Hepatocyte (in vitro differentiated cells): ENCODE results near the gene HIP1. TPM values are rescaled to one million over a fixed set of nuclear protein-coding genes. Genes with fewer than 3 reads are reported as not detected.

Experiments used
- DNase-seq: peaks from one replicate; pipeline ENCODE4 v3.0.0-alpha.2; 2016; ENCODE audit warnings: low spot score
- H2AFZ ChIP-seq: fragments of 200-600 bp; sonication (generic); 2 replicates; pipeline ENCODE4 v1.6.0; 2016; ENCODE audit warnings: antibody characterized with exemption, mild to moderate bottlenecking
- H3K27ac ChIP-seq: fragments of 200-600 bp; sonication (generic); 2 replicates; pipeline ENCODE4 v1.5.1; 2016; ENCODE audit warnings: mild to moderate bottlenecking
- H3K27me3 ChIP-seq: fragments of 200-600 bp; sonication (generic); 2 replicates; pipeline ENCODE4 v1.6.1; 2016
- H3K36me3 ChIP-seq: fragments of 200-600 bp; sonication (generic); replicated peaks from 2 replicates; pipeline ENCODE4 v1.5.1; 2016; ENCODE audit warnings: low read depth; ENCODE audit not compliant: insufficient read depth
- H3K4me1 ChIP-seq: fragments of 200-600 bp; sonication (generic); 2 replicates; pipeline ENCODE4 v1.5.1; 2016; ENCODE audit warnings: mild to moderate bottlenecking, moderate library complexity; ENCODE audit not compliant: insufficient read depth
- H3K4me2 ChIP-seq: fragments of 200-600 bp; sonication (generic); 2 replicates; pipeline ENCODE4 v1.6.0; 2016
- H3K4me3 ChIP-seq: fragments of 200-600 bp; sonication (generic); 2 replicates; pipeline ENCODE4 v1.5.1; 2016; ENCODE audit warnings: mild to moderate bottlenecking
- H3K79me2 ChIP-seq: fragments of 200-600 bp; sonication (generic); 2 replicates; pipeline ENCODE4 v1.6.0; 2017; ENCODE audit warnings: mild to moderate bottlenecking
- H3K9me2 ChIP-seq: fragments of 200-600 bp; sonication (generic); replicated peaks from 2 replicates; pipeline ENCODE4 v1.6.0; 2017; ENCODE audit warnings: mild to moderate bottlenecking; ENCODE audit not compliant: insufficient read depth
- H3K9me3 ChIP-seq: fragments of 200-600 bp; sonication (generic); 2 replicates; pipeline ENCODE4 v1.5.1; 2016; ENCODE audit warnings: low read depth, mild to moderate bottlenecking
- H4K20me1 ChIP-seq: fragments of 200-600 bp; sonication (generic); 2 replicates; pipeline ENCODE4 v1.6.0; 2016; ENCODE audit warnings: mild to moderate bottlenecking; ENCODE audit not compliant: insufficient read depth, poor library complexity, severe bottlenecking
- EZH2 ChIP-seq: fragments of 200-600 bp; sonication (generic); IDR thresholded peaks from 2 replicates; pipeline ENCODE4 v1.6.1; 2016; ENCODE audit warnings: antibody characterized with exemption, mild to moderate bottlenecking, borderline replicate concordance
- EZH2phosphoT487 ChIP-seq: fragments of 200-600 bp; sonication (generic); IDR thresholded peaks from one replicate; pipeline ENCODE4 v1.6.1; 2018; ENCODE audit warnings: antibody characterized with exemption, mild to moderate bottlenecking, low read depth, moderate library complexity; ENCODE audit not compliant: unreplicated experiment, severe bottlenecking
- WGBS: methylation state at CpG from one replicate; pipeline ENCODE4 v1.1.6; 2016; ENCODE audit warnings: low lambda C conversion rate; ENCODE audit errors: missing lambda C conversion rate; 5-methylcytosine and 5-hydroxymethylcytosine counted together
- polyA plus RNA-seq: library from polyadenylated mRNA; unstranded; fragments of >200 nt; fragmentation: Nextera tagmentation; extraction: Ambion mirVana; gene quantifications from 2 replicates; pipeline ENCODE4 v1.2.1, GENCODE V29; 2016
- total RNA-seq: library from RNA; depleted of rRNA; stranded (reverse); fragments of >200 nt; gene quantifications from 2 replicates; pipeline ENCODE4 v1.2.3, GENCODE V29; 2014
- TF ChIP-seq, protein P1 (sequence below): fragments of 200-600 bp; sonication (generic); IDR thresholded peaks from 2 replicates; pipeline ENCODE4 v1.5.1; 2016; ENCODE audit warnings: antibody characterized with exemption, mild to moderate bottlenecking; ENCODE audit not compliant: poor library complexity

Gene HIP1
- total and polyA plus RNA-seq, 2 experiments from 2014 or later, result 8.3 to 14.5 TPM

DNA sequence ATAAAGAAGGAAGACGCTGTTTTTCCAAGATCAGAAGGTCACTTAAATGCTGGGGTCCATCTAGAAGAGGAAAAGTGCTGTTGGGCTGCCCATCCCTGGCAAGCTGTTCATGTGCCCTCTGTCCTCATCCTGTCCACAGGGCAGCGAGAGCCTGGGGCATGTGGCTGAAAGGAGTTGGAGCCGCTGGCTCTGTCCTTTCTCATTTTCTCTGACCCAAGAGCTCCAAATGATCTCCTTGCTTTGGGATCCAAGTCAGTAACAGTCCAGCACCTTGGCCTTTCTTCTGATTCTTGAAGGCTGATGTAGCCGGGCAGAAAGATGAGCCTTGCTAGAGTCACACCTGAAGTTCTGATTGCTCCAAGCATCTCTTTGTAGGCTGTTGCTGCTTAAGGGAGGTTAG is 202.2 kb downstream of the HIP1 start:
- Histone ChIP-seq H3K4me1 (no peaks in the 10 kb centered on the region), H3K36me3 (no peaks in the 10 kb centered on the region), H3K9me2 (no peaks in the 10 kb centered on the region), H2AFZ (no peak overlapping the region), H3K27ac (no peak overlapping the region), H3K4me2 (no peak overlapping the region), H4K20me1 (no peaks in the 10 kb centered on the region), H3K9me3 (no peaks in the 10 kb centered on the region), H3K27me3 (no peaks in the 10 kb centered on the region), H3K4me3 (no peak overlapping the region), H3K79me2 (no peaks in the 10 kb centered on the region)
- WGBS, result 98% methylated on average over 4 of the region's 4 CpGs
- DNase-seq, result no peak
- TF ChIP-seq EZH2 (no peak), EZH2phosphoT487 (no peak)
- TF ChIP-seq, protein P1, sequence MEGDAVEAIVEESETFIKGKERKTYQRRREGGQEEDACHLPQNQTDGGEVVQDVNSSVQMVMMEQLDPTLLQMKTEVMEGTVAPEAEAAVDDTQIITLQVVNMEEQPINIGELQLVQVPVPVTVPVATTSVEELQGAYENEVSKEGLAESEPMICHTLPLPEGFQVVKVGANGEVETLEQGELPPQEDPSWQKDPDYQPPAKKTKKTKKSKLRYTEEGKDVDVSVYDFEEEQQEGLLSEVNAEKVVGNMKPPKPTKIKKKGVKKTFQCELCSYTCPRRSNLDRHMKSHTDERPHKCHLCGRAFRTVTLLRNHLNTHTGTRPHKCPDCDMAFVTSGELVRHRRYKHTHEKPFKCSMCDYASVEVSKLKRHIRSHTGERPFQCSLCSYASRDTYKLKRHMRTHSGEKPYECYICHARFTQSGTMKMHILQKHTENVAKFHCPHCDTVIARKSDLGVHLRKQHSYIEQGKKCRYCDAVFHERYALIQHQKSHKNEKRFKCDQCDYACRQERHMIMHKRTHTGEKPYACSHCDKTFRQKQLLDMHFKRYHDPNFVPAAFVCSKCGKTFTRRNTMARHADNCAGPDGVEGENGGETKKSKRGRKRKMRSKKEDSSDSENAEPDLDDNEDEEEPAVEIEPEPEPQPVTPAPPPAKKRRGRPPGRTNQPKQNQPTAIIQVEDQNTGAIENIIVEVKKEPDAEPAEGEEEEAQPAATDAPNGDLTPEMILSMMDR, result no peak

DNA sequence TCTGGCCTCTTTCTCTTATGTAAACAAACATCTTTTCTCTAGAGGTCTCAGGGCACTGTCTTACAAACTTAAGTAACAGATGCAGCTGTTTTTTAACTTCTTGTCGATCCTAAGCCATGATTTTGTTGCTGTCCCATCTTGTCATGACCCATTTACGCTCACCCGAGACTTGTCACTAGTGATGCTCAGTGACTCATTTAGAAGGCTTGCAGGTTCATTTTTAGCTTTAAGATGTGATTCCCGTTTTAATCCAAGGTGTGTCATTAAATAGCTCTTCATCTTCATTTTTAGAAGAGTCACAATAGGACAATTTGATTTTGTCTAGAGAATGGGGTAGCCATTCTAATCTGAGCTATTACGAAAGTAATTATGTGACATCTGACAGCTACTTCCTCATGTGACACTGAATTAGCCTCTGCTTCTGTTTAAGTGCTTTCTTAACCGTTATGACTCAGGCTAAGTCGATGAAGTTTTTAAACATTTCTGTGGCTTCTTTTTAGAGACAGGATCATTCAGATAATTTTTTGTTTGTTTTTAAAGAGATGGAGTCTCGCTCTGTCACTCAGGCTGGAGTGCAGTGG is 203.9 kb downstream of the HIP1 start:
- no peak overlapping the region for H3K27ac ChIP-seq
- 61% methylated on average over 8 of the region's 8 CpGs for WGBS
- DNase-seq, result no peak
- no peaks in the 10 kb centered on the region for H3K36me3 ChIP-seq
- H3K27me3 ChIP-seq, result no peaks in the 10 kb centered on the region
- no peaks in the 10 kb centered on the region for H4K20me1 ChIP-seq
- no peaks in the 10 kb centered on the region for H3K4me1 ChIP-seq
- H3K9me3 ChIP-seq, result no peaks in the 10 kb centered on the region
- no peak overlapping the region for H2AFZ ChIP-seq
- H3K79me2 ChIP-seq, result no peaks in the 10 kb centered on the region
- TF ChIP-seq EZH2, result no peak
- TF ChIP-seq EZH2phosphoT487, result no peak
- TF ChIP-seq, protein P1, result no peak
- no peaks in the 10 kb centered on the region for H3K9me2 ChIP-seq
- no peak overlapping the region for H3K4me3 ChIP-seq
- H3K4me2 ChIP-seq, result no peak overlapping the region

DNA sequence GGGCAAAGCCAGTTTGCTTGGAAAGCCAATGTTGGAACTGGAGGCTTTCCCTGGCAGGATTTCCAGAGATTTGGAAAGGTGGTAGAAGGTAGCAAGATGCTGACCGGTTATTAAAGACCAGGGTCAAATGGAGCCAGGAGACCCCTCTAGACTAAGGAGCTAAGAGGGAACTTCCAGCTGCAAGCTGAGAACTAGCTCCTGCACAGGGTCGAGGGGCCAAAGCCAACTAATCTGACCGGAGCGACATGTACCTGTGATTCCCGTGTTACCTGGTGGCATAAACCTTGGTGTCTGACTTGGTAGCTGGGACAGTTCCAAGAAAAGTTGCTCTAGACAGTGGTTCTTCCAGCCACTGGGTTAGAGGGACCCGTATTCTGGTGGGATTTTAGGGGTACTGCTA is 204.8 kb downstream of the HIP1 start:
- Histone ChIP-seq H3K9me2 (no peaks in the 10 kb centered on the region), H3K36me3 (no peaks in the 10 kb centered on the region), H3K4me2 (no peak overlapping the region), H3K4me1 (no peaks in the 10 kb centered on the region), H3K27ac (no peak overlapping the region), H3K27me3 (no peaks in the 10 kb centered on the region), H3K9me3 (no peaks in the 10 kb centered on the region), H4K20me1 (no peaks in the 10 kb centered on the region), H3K79me2 (no peaks in the 10 kb centered on the region), H2AFZ (no peak overlapping the region), H3K4me3 (no peak overlapping the region)
- no peak for DNase-seq
- WGBS, result 98% methylated on average over 6 of the region's 6 CpGs
- TF ChIP-seq, protein P1, result no peak
- TF ChIP-seq EZH2 (no peak), EZH2phosphoT487 (no peak)

DNA sequence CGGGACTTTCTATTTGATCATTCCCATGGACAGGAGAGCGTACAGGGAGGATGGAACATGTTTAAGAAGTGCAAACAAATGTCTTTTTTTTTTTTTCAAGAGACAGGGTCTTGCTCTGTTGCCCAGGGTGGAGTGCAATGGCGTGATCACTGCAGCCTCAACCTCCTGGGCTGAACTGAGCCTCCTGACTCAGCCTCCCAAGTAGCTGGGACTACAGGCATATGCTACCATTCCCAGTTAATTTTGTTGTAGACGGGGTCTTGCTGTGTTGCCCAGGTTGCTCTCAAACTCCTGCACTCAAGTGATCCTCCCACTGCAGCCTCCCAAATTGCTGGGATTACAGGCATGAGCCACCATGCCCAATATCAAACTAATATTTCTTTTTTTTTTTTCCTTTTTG is 206.1 kb downstream of the HIP1 start:
- no peak for DNase-seq
- no peak overlapping the region for H3K4me2 ChIP-seq
- H3K27ac ChIP-seq, result no peak overlapping the region
- H3K4me3 ChIP-seq, result no peak overlapping the region
- no peaks in the 10 kb centered on the region for H3K36me3 ChIP-seq
- H3K9me3 ChIP-seq, result no peaks in the 10 kb centered on the region
- H4K20me1 ChIP-seq, result no peaks in the 10 kb centered on the region
- H3K79me2 ChIP-seq, result no peaks in the 10 kb centered on the region
- WGBS, result 95% methylated on average over 4 of the region's 4 CpGs
- H2AFZ ChIP-seq, result no peak overlapping the region
- H3K4me1 ChIP-seq, result peaks cover 4% of the 10 kb centered on the region
- H3K27me3 ChIP-seq, result no peaks in the 10 kb centered on the region
- TF ChIP-seq EZH2 (no peak), EZH2phosphoT487 (no peak)
- TF ChIP-seq, protein P1, result no peak
- no peaks in the 10 kb centered on the region for H3K9me2 ChIP-seq
